ENCODE data around the gene VANGL1.

VANGL1 gene

GRCh38 chr1:115642168-115643072 lies 650 bp downstream of the VANGL1 start:
- intact Hi-C loops (cut with DNase I), result no loop called here

GRCh38 chr1:115643225-115643624 lies 1.5 kb downstream of the VANGL1 start:
- intact Hi-C loops (cut with DNase I), result no loop called here

More at GRCh38 chr1:115642168-115643072, 650 bp downstream of the VANGL1 start:
- peak in 6 of 10 donors; percentile 17 to 88 (median 54) for DNase-seq

DNA sequence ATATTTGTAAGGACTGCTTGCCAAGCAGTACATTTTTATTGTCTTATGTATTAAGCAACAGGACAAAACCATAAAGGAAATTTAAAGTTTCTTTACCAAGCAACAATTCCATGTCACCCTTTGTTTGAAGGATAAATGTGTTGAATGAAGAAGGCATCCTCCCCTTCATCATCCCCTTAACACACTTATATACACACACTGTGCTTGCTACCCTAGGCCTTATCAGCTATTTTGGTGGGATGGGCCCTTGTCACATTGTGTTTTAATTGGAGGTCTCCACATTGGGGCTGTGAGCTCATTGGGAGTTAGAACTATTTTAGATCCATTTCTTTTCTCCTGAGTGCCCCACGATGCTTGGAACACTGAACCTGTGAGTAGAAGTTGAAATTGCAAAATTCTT lies 1.9 kb downstream of the VANGL1 start:
- intact Hi-C loops (cut with DNase I), result no loop called here
- no peak for DNase-seq

More at GRCh38 chr1:115643225-115643624, 1.5 kb downstream of the VANGL1 start:
- DNase-seq, result no peak

- intact Hi-C loops (cut with DNase I), result no loop called here
- no peak for DNase-seq
Measured at GRCh38 chr1:115644109-115644508, 2.3 kb downstream of the VANGL1 start.

DNA sequence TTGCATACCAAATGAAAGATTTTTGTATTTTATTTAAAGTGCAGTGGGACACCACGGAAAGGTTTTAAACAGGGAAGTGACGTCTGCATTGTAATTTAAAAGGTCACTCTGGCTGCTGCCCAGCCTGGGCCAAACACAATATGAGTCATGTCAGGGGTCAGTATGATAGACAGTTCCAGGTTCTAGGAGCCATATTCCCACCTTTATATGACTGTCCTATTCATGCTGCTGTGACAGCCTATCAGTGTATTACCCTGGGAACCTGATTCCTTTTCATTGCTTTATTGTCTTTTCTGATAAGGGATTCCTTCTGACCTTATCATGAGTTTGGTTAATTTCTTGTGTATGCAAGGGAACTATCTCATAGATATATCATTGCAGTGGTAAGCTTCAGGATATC lies 5.3 kb downstream of the VANGL1 start:
- intact Hi-C loops (cut with DNase I), result no loop called here

GRCh38 chr1:115647507-115647906 lies 5.7 kb downstream of the VANGL1 start:
- no peak for DNase-seq
- intact Hi-C loops (cut with DNase I), result no loop called here

More for the DNA sequence above, 5.3 kb downstream of the VANGL1 start:
- no peak for DNase-seq

GRCh38 chr1:115647919-115648650 lies 6.3 kb downstream of the VANGL1 start:
- intact Hi-C loops (cut with DNase I), result no loop called here
- DNase-seq, result no peak

DNA sequence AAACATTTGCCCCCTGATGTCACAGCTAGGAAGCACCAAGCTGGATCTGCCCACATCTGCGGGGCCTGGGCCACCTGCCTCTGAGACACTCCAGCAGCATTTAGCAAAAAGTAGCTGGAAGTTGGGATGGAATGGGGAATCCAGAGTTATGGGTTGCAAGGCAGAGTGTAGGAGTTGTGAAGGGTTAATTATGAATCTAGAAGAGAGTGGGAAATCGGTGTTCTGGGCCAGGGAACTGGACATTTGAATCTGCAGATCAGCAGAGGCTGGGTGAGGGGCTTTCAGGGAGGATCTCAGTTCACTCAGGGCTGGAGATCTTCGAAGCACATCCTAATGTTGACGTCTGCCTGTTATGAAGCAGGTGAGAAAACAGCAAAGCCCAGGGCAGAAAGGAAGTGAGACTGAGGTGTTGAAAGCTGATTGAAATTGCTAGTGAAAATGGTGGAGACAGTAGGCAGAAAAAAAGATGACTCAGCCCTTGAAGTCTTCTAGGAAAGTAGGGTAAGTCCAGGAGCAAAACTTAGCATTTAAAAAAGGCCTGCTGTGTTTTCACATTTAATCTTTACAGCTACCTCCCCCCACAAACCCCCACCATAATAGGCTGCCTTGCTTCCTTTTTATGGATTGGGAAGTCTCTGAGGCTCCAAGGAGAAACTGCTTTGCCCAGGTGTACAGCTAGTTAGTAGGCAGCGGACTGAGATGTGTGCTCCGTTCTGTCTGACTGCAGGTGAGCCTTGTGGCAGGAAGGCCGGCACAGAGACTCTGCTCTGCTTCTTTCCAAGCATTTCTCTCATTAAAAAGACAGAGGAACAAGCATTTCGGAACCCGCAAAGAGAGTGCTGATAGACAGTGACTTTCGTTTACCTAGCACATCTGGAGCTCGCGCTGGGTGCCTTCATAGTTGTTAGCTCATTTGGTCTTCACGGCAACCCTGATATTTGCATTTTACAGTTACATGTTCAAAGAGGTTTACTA lies 7.2 kb downstream of the VANGL1 start:
- DNase-seq, result peak in 1 of 10 donors; percentile 27
- intact Hi-C loops (cut with DNase I), result no loop called here

DNA sequence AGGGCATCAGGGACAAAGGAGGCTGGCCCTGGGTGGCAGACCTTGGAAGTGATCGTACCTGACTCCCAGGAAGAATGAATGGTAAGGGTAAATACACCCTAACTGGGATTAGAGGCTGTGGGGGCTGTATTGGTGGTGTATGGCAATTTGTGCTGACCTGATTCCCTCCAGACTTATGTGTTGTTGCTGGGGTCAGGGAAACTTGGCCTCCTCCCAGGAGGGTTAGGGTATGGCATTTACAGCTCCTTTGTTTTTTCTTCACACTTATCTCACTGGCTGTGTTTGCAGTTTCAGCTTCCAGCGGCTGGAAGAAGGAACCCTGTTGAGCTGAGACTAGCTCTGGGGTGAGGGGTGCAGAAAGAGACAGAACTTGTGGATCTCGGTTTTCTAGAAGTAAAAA lies 8.2 kb downstream of the VANGL1 start:
- DNase-seq, result peak in 1 of 10 donors; percentile 32
- intact Hi-C loops (cut with DNase I), result no loop called here

DNA sequence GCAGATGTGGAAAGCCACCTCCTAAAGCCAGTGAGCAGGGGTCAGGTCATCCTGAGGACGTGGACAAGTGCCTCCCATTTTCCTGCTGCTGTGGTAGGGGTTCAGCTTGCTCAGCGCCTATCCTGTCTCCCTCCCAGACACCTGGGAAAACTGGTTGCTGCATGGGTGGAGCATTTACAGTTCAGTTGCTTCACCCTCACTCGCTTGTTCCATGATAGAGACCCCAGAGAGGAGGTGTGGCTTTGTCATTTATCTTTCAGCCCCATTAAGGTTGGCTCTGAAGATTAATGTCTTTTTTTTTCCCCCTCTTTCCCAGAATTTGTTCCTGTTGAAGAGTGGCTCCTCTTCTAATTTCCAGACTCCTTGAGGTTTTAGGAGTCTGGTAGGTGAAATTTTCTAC lies 9.2 kb downstream of the VANGL1 start:
- intact Hi-C loops (cut with DNase I), result no loop called here
- DNase-seq, result no peak

- DNase-seq, result no peak
- intact Hi-C loops (cut with DNase I), result no loop called here
Measured at GRCh38 chr1:115651391-115651790, 9.6 kb downstream of the VANGL1 start.

DNA sequence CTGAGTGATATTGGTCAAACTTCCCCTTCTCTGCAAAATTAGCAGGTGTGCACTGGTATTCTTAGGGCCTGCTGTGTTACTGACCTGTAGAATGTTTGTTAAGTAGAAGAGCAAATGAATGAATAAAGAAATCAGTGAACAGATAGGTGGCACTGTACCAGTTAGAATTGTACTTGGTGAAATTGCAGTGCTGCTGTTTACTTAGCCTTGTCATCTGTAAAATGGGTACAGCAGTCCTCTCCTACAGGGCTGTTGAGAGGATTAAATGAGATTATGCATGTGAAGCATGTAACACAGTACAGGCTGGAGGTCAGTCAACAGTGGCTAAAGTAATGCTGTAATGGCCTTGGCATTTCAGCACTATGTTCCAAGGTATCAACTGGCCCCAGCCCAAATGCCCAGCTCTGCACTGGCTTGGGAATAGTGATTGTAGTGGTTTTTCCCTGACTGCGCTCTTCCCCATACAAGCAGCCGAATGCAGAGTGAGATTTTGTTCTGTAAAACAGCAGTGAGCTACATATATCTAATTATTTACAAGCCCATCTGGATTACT lies 10.5 kb downstream of the VANGL1 start:
- intact Hi-C loops (cut with DNase I), result no loop called here
- peak in 1 of 10 donors; percentile 21 for DNase-seq

GRCh38 chr1:115654125-115654524 lies 12.4 kb downstream of the VANGL1 start:
- peak in 1 of 10 donors; percentile 33 for DNase-seq
- intact Hi-C loops (cut with DNase I), result no loop called here

- intact Hi-C loops (cut with DNase I), result no loop called here
- DNase-seq, result peak in 1 of 10 donors; percentile 85
Measured at GRCh38 chr1:115654663-115655305, 13.0 kb downstream of the VANGL1 start.

DNA sequence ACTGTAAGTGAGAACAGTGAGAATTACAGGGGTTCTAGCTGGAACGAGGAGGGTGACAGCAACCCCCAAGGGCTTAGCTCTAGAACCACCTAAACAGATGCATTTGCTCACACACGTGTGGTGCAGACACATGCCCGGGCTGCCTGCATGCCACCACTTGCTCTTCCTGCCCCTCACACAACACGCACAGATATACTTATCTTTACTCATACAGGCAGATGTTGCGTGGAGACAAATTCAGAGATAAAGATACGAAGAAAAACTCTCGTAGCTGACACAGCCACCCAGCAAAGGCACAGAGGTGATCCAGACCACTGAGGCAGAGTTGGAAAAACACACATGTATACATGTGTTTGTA lies 13.5 kb downstream of the VANGL1 start:
- intact Hi-C loops (cut with DNase I), result no loop called here

GRCh38 chr1:115655916-115656315 lies 14.1 kb downstream of the VANGL1 start:
- intact Hi-C loops (cut with DNase I), result no loop called here
- no peak for DNase-seq

More for the DNA sequence above, 13.5 kb downstream of the VANGL1 start:
- DNase-seq, result peak in 1 of 10 donors; percentile 17

DNA sequence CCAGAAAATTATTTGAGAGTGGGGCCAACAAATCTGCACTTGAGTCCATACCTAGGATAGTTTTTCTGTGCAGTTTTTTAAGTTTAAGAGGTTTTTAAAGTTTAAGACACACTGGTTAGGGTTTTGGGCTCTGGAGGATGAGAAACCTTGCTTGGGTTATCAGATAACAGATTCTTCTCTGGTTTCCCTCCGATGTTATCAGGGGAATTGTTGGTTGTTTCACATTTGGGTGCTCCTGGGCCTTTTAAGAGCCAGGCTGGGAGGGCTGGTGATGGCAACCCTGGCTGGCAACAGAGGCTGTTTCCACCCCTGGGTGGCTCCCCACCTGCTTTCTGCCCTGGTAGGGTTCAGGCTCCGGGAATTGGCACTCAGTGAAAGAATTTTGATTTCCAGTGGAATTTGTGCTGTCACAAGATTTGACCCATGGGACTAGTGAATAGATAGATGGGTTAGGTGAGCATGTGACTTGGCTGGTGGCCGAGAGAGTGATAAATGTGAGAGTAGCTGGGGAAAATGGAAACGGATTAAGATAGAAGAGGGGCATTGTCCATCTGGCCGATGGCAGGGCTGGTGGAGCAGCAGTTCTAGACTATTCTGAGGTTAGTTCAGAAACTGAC lies 14.8 kb downstream of the VANGL1 start:
- intact Hi-C loops (cut with DNase I), result no loop called here

GRCh38 chr1:115658646-115659045 lies 16.9 kb downstream of the VANGL1 start:
- intact Hi-C loops (cut with DNase I), result no loop called here

More for the DNA sequence above, 14.8 kb downstream of the VANGL1 start:
- DNase-seq, result peak in 1 of 10 donors; percentile 22

DNA sequence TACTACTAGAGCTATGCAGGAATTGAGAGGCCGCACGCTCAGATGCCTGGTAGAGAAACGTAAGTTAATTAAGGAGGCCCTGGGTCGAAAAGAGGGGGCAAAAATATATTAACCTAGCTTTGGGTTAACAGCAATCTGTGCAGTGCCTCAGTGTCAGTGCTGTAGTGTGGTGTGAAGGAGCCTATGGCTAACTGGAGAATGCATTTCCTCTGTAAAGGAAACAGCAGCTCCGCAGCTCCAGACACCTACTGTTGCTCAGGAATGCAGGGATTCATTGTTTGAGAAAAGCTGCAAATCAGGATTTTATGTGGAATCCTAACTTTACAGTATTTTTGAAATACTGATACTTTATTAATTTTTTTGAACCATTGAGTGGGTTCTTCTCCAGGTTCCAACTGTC lies 18.4 kb downstream of the VANGL1 start:
- intact Hi-C loops (cut with DNase I), result no loop called here
- no peak for DNase-seq

More at GRCh38 chr1:115658646-115659045, 16.9 kb downstream of the VANGL1 start:
- DNase-seq, result peak in 1 of 10 donors; percentile 32
